CD4-positive, alpha-beta T cell (primary cell): ENCODE results near the gene MAP7D1. TPM values are rescaled to one million over a fixed set of nuclear protein-coding genes. Genes with fewer than 3 reads are reported as not detected.
A peak's percentile ranks its signal among the peaks of the same experiment; 100 is the strongest.

ENCODE experiments used
- ATAC-seq: fragments of 200-7000 bp; cut with Tn5 transposase; one replicate; pipeline ENCODE4 v1.10.0; 2022; ENCODE audit warnings: mild to moderate bottlenecking; ENCODE audit not compliant: poor library complexity
- CTCF ChIA-PET: fragments of 350-600 bp; sonication (Branson Sonifier 250); formaldehyde crosslinking; loops from one replicate; lab custom pipeline; 2021; ENCODE audit warnings: antibody characterized with exemption, inconsistent platforms; lab: Charles Lee
- POLR2A ChIA-PET: fragments of 350-600 bp; sonication (Branson Sonifier 250); formaldehyde crosslinking; loops from one replicate; lab custom pipeline; 2021; ENCODE audit warnings: antibody characterized with exemption, inconsistent platforms; lab: Charles Lee
- DNase-seq, 14 experiments: peaks; one replicate each; pipeline ENCODE4 v3.0.0-alpha.2; 2013 to 2020; ENCODE audit warnings: mixed read lengths in 2 of 14
- H3K27ac ChIP-seq, 2 donors: one replicate each; pipeline versions ENCODE4 v1.5.1 to v1.7.0; 2013; ENCODE audit warnings: low read length in 2 of 2, low read depth in 1 of 2, mild to moderate bottlenecking in 1 of 2
- H3K27me3 ChIP-seq, 2 experiments: 1 replicate in 1 of 2; 2 replicates in 1 of 2; pipeline versions ENCODE4 v1.6.1 to v1.7.0; 2013; ENCODE audit warnings: low read length in 2 of 2, control low read depth in 1 of 2, mild to moderate bottlenecking in 1 of 2, moderate library complexity in 1 of 2; ENCODE audit not compliant: insufficient read depth in 2 of 2, control insufficient read depth in 1 of 2
- H3K36me3 ChIP-seq: one replicate; pipeline ENCODE4 v1.6.1; 2013; ENCODE audit warnings: low read length, control low read depth; ENCODE audit not compliant: insufficient read depth
- H3K4me1 ChIP-seq: one replicate; pipeline ENCODE4 v1.6.1; 2013; ENCODE audit warnings: low read length, control low read depth; ENCODE audit not compliant: insufficient read depth
- H3K4me3 ChIP-seq: one replicate; pipeline ENCODE4 v1.5.1; 2013; ENCODE audit warnings: mild to moderate bottlenecking, low read length, moderate library complexity
- H3K9me3 ChIP-seq, 2 experiments: 1 replicate in 1 of 2; 2 replicates in 1 of 2; pipeline versions ENCODE4 v1.6.1 to v1.7.0; 2013; ENCODE audit warnings: low read length in 2 of 2, mild to moderate bottlenecking in 2 of 2, control low read depth in 1 of 2, moderate library complexity in 1 of 2; ENCODE audit not compliant: control insufficient read depth in 1 of 2, insufficient read depth in 1 of 2
- H3K27ac Mint-ChIP-seq: one replicate; pipeline ENCODE4 v1.8.0; 2020; ENCODE audit warnings: mixed read lengths
- H3K27me3 Mint-ChIP-seq: one replicate; pipeline ENCODE4 v1.8.0; 2021; ENCODE audit warnings: mixed read lengths
- H3K36me3 Mint-ChIP-seq: one replicate; pipeline ENCODE4 v1.8.0; 2021; ENCODE audit warnings: low read depth, mixed read lengths
- H3K4me1 Mint-ChIP-seq: one replicate; pipeline ENCODE4 v1.8.0; 2021; ENCODE audit warnings: low read depth, mixed read lengths
- H3K4me3 Mint-ChIP-seq: one replicate; pipeline ENCODE4 v1.8.0; 2020; ENCODE audit warnings: mild to moderate bottlenecking, mixed read lengths
- H3K9me3 Mint-ChIP-seq: one replicate; pipeline ENCODE4 v1.8.0; 2020; ENCODE audit warnings: mixed read lengths
- intact Hi-C, 2 experiments: fragments of 100-400 bp; cut with DNase I in 1 of 2; cut with micrococcal nuclease in 1 of 2; formaldehyde crosslinking; loops; one replicate each; pipeline versions ENCODE4 v1.15.1 to v1.9.0; 2023 to 2025; cut with DNase I, micrococcal nuclease
- total RNA-seq, 174 experiments: library from RNA in 2 of 174; stranded (reverse) in 2 of 174; gene quantifications; one replicate each; pipeline ENCODE4 v1.2.3 and lab custom pipeline; 2021 to 2026
- TF ChIP-seq, protein P1 (sequence below): fragments of 200-600 bp; IDR thresholded peaks from one replicate; pipeline ENCODE4 v1.8.0; 2022; ENCODE audit warnings: antibody characterized with exemption, mild to moderate bottlenecking

MAP7D1 gene
- total RNA-seq, 2 experiments from 2014 or later = 156 to 163 TPM

DNA sequence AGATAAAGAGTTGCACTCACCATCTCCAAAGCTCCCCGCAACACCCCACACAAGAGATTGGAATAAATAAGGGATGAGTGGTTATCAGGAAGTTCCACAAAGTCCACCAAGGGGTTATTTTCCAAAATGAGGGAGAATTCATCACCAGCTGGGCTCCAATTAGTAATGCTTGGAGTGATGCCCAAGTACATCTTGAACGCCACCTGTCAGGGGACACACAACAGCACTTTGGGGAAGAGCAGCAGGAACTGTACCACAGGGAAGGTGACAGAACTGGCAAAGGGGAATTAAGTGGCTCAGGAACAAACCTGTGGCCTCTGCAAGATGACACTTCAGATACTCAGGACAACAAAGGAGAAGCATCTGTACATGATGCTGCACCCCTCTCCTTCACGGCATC lies 18.2 kb upstream of the MAP7D1 start:
- H3K27ac Mint-ChIP-seq = no peak overlapping the region
- H3K4me3 ChIP-seq = no peak overlapping the region
- H3K4me3 Mint-ChIP-seq = no peak overlapping the region

DNA sequence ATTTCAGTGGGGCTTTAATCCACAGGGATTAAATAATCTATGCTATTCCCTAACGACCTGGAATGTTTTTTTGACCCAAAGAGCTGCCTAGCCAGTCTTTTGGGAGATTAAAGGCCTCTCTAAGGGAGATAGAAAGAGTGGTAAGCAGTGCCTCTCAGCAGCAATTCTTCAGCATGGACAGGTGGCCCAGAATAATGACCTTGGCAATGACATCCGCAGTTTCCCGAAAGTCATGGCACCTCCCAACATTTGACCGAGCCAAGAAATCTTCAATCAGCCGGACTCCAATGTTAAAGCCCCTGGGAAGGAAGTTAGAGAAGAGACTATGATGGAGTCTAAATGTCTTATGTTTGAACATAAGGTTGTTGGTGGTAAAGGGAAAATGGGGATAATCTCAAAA lies 16.4 kb upstream of the MAP7D1 start:
- Histone ChIP-seq H3K27me3 (no peaks in the 10 kb centered on the region), H3K4me1 (peaks cover 5% of the 10 kb centered on the region), H3K9me3 (no peaks in the 10 kb centered on the region), H3K36me3 (peaks cover 41% of the 10 kb centered on the region), H3K4me3 (no peak overlapping the region), H3K27ac (no peak overlapping the region)
- ATAC-seq (no peak), DNase-seq (no peak)
- POLR2A ChIA-PET = interaction anchor here (0.8 to 1.0 kb wide), 3 partner anchors 10 to 30 kb away, joined by 3 read pairs; partner anchors contain the start of gene TRAPPC3
- H3K4me1 Mint-ChIP-seq = peaks cover 35% of the 10 kb centered on the region
- peaks cover 57% of the 10 kb centered on the region for H3K36me3 Mint-ChIP-seq
- CTCF ChIA-PET = no interaction called here
- H3K9me3 Mint-ChIP-seq = no peaks in the 10 kb centered on the region
- H3K4me3 Mint-ChIP-seq = no peak overlapping the region
- no peaks in the 10 kb centered on the region for H3K27me3 Mint-ChIP-seq
- intact Hi-C loops = no loop called here
- TF ChIP-seq, protein P1, sequence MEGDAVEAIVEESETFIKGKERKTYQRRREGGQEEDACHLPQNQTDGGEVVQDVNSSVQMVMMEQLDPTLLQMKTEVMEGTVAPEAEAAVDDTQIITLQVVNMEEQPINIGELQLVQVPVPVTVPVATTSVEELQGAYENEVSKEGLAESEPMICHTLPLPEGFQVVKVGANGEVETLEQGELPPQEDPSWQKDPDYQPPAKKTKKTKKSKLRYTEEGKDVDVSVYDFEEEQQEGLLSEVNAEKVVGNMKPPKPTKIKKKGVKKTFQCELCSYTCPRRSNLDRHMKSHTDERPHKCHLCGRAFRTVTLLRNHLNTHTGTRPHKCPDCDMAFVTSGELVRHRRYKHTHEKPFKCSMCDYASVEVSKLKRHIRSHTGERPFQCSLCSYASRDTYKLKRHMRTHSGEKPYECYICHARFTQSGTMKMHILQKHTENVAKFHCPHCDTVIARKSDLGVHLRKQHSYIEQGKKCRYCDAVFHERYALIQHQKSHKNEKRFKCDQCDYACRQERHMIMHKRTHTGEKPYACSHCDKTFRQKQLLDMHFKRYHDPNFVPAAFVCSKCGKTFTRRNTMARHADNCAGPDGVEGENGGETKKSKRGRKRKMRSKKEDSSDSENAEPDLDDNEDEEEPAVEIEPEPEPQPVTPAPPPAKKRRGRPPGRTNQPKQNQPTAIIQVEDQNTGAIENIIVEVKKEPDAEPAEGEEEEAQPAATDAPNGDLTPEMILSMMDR = no peak
- H3K27ac Mint-ChIP-seq = no peak overlapping the region

More for the DNA sequence above, 18.2 kb upstream of the MAP7D1 start:
- Histone ChIP-seq H3K4me1 (peaks cover 6% of the 10 kb centered on the region), H3K27me3 (no peaks in the 10 kb centered on the region), H3K9me3 (no peaks in the 10 kb centered on the region), H3K27ac (no peak overlapping the region), H3K36me3 (peaks cover 41% of the 10 kb centered on the region)
- ATAC-seq = no peak
- Mint-ChIP-seq H3K27me3 (no peaks in the 10 kb centered on the region), H3K36me3 (peaks cover 57% of the 10 kb centered on the region), H3K9me3 (no peaks in the 10 kb centered on the region), H3K4me1 (peaks cover 25% of the 10 kb centered on the region)
- ChIA-PET CTCF (no interaction called here), POLR2A (no interaction called here)
- TF ChIP-seq, protein P1 = no peak
- intact Hi-C loops = no loop called here
- DNase-seq = no peak

DNA sequence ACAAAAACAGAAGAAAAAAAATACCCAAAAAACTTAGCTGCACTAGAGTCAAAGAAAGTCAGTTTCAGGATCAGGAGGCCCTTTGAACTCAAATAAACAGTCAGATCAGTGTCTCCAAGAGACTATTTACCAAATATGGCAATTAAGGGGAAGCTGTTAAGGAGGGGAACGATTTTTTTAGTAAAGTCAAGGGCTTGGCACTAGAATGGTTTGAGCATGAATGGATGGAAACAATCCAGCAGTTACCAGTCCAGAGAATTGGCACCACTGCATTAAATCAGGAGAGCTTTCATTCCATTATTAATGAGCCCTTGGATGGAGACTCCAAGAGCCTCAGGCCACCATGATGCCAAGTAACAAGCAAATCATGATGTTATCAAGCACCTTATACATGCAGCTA lies 13.8 kb upstream of the MAP7D1 start:
- no peaks in the 10 kb centered on the region for H3K9me3 ChIP-seq
- TF ChIP-seq, protein P1 = no peak
- Mint-ChIP-seq H3K9me3 (no peaks in the 10 kb centered on the region), H3K27ac (peak overlapping the region; percentile 68), H3K4me3 (no peak overlapping the region), H3K36me3 (peaks cover 47% of the 10 kb centered on the region), H3K4me1 (peaks cover 38% of the 10 kb centered on the region), H3K27me3 (no peaks in the 10 kb centered on the region)
- peaks cover 30% of the 10 kb centered on the region for H3K36me3 ChIP-seq
- peaks cover 2% of the 10 kb centered on the region for H3K4me1 ChIP-seq
- no peak overlapping the region for H3K27ac ChIP-seq
- no peaks in the 10 kb centered on the region for H3K27me3 ChIP-seq
- ChIA-PET CTCF (no interaction called here), POLR2A (no interaction called here)
- intact Hi-C loops = no loop called here
- ATAC-seq (no peak), DNase-seq (no peak)
- H3K4me3 ChIP-seq = no peak overlapping the region
